Endothelial cell of umbilical vein (primary cell): ENCODE measurements around the gene TMEM125. TPM values are rescaled to one million over a fixed set of nuclear protein-coding genes. Genes with fewer than 3 reads are reported as not detected.

Experiments
- BruUV-seq: library from RNA; stranded (reverse); fragments of 400-500 nt; replicated peaks from 2 replicates; lab custom pipeline; 2021; lab: Mats Ljungman, UMichigan
- CTCF ChIA-PET: fragments of 300-600, 350-600 bp; sonication (Branson Sonifier 250); formaldehyde crosslinking; loops from one replicate; lab custom pipeline; 2021; ENCODE audit warnings: antibody characterized with exemption, inconsistent platforms; lab: Charles Lee
- POLR2A ChIA-PET: fragments of 300-600, 350-600 bp; sonication (Branson Sonifier 250); formaldehyde crosslinking; loops from one replicate; lab custom pipeline; 2021; ENCODE audit warnings: antibody characterized with exemption, inconsistent platforms; lab: Charles Lee
- DNase-seq: peaks from one replicate; pipeline ENCODE4 v3.0.0-alpha.2; 2011; ENCODE audit warnings: low read depth, low spot score
- FAIRE-seq: peaks from 2 replicates; lab custom pipeline; 2011; peaks lifted over from hg19 to GRCh38; lab: Jason Lieb, UNC
- H2AFZ ChIP-seq: 2 replicates; pipeline ENCODE4 v1.6.0; 2012; ENCODE audit warnings: low read depth, low read length, control low read depth, inconsistent platforms
- H3K27ac ChIP-seq: 2 replicates; pipeline ENCODE4 v1.5.1; 2011; ENCODE audit warnings: low read depth, mild to moderate bottlenecking, control low read depth, low read length, moderate library complexity; ENCODE audit not compliant: insufficient read depth
- H3K27me3 ChIP-seq, 2 experiments: 2 replicates each; pipeline versions ENCODE4 v1.6.0 to v1.6.1; 2011; ENCODE audit warnings: low read length in 2 of 2, mixed read lengths in 1 of 2; ENCODE audit not compliant: control insufficient read depth in 2 of 2, insufficient read depth in 2 of 2
- H3K36me3 ChIP-seq, 2 experiments: 2 replicates in 1 of 2; 3 replicates in 1 of 2; pipeline ENCODE4 v1.5.1; 2011; ENCODE audit warnings: low read length in 2 of 2, mild to moderate bottlenecking in 1 of 2, moderate library complexity in 1 of 2; ENCODE audit not compliant: control insufficient read depth in 2 of 2, insufficient read depth in 2 of 2; ENCODE audit errors: extremely low read depth in 1 of 2
- H3K4me1 ChIP-seq: 3 replicates; pipeline ENCODE4 v1.5.1; 2011; ENCODE audit warnings: mild to moderate bottlenecking, low read length; ENCODE audit not compliant: control insufficient read depth, insufficient read depth; ENCODE audit errors: extremely low read depth
- H3K4me2 ChIP-seq: 2 replicates; pipeline ENCODE4 v1.6.1; 2011; ENCODE audit warnings: low read length, control low read depth, mixed read lengths; ENCODE audit not compliant: insufficient read depth
- H3K4me3 ChIP-seq, 3 experiments: fragments of 200-600 bp in 1 of 3; sonication (generic), shearing (Covaris generic) in 1 of 3; replicated peaks in 1 of 3; 2 replicates each; pipeline ENCODE4 v1.5.1; 2011 to 2016; ENCODE audit warnings: control low read depth in 3 of 3, low read length in 3 of 3, mild to moderate bottlenecking in 2 of 3, inconsistent platforms in 1 of 3, low read depth in 1 of 3, moderate library complexity in 1 of 3; ENCODE audit not compliant: insufficient read depth in 1 of 3
- H3K79me2 ChIP-seq: 2 replicates; pipeline ENCODE4 v1.6.0; 2012; ENCODE audit warnings: low read length, inconsistent platforms; ENCODE audit not compliant: control insufficient read depth, insufficient read depth
- H3K9ac ChIP-seq: replicated peaks from 2 replicates; pipeline ENCODE3; 2011; ENCODE audit warnings: low read length, control low read depth; ENCODE audit not compliant: insufficient read depth; ENCODE audit errors: extremely low read depth
- H3K9me1 ChIP-seq: replicated peaks from 3 replicates; pipeline ENCODE4 v1.6.0; 2011; ENCODE audit warnings: mild to moderate bottlenecking, low read length; ENCODE audit not compliant: control insufficient read depth, insufficient read depth; ENCODE audit errors: extremely low read depth
- H3K9me3 ChIP-seq: replicated peaks from 2 replicates; pipeline ENCODE4 v1.5.1; 2012; ENCODE audit warnings: low read length, inconsistent platforms; ENCODE audit not compliant: control insufficient read depth, insufficient read depth
- H4K20me1 ChIP-seq: replicated peaks from 2 replicates; pipeline ENCODE3; 2011; ENCODE audit warnings: mild to moderate bottlenecking, low read length; ENCODE audit not compliant: control insufficient read depth, insufficient read depth; ENCODE audit errors: extremely low read depth
- CTCF ChIP-seq, 2 donors: IDR thresholded peaks; 1 replicate in 1 of 2; 2 replicates in 1 of 2; pipeline ENCODE4 v1.5.1; 2011; ENCODE audit warnings: low read length in 2 of 2, mild to moderate bottlenecking in 2 of 2, moderate library complexity in 2 of 2, control low read depth in 1 of 2, inconsistent platforms in 1 of 2, low read depth in 1 of 2; ENCODE audit not compliant: insufficient read depth in 1 of 2; ENCODE audit errors: extremely low read depth in 1 of 2
- EZH2 ChIP-seq: IDR thresholded peaks from 2 replicates; pipeline ENCODE4 v1.6.1; 2012; ENCODE audit warnings: borderline replicate concordance, low read depth, mild to moderate bottlenecking, moderate library complexity, low read length, inconsistent platforms; ENCODE audit not compliant: severe bottlenecking
- FOS ChIP-seq: IDR thresholded peaks from 2 replicates; pipeline ENCODE4 v1.6.1; 2011; ENCODE audit warnings: mild to moderate bottlenecking, low read length, moderate library complexity, borderline replicate concordance; ENCODE audit not compliant: insufficient read depth
- GATA2 ChIP-seq: IDR thresholded peaks from 2 replicates; pipeline ENCODE4 v1.7.0; 2011; ENCODE audit warnings: low read depth, mild to moderate bottlenecking, moderate library complexity, mixed read lengths, low read length; ENCODE audit not compliant: insufficient read length, insufficient read depth
- JUN ChIP-seq: IDR thresholded peaks from 2 replicates; pipeline ENCODE4 v1.6.1; 2011; ENCODE audit warnings: borderline replicate concordance, low read depth; ENCODE audit not compliant: insufficient read length, insufficient read depth
- MYC ChIP-seq: IDR thresholded peaks from one replicate; pipeline ENCODE4 v1.6.1; 2011; ENCODE audit warnings: mild to moderate bottlenecking, low read depth, low read length
- POLR2A ChIP-seq: IDR thresholded peaks from 2 replicates; pipeline ENCODE4 v1.6.1; 2012; ENCODE audit warnings: low read depth, mild to moderate bottlenecking, control low read depth, low read length
- POLR2AphosphoS5 ChIP-seq: IDR thresholded peaks from 2 replicates; pipeline ENCODE4 v1.6.1; 2012; ENCODE audit warnings: low read depth, mild to moderate bottlenecking, control low read depth, low read length, moderate library complexity; ENCODE audit not compliant: insufficient read depth
- dilution Hi-C: fragments of 300-500 bp; cut with MboI; formaldehyde crosslinking; loops from one replicate; pipeline ENCODE4 v1.15.0; 2019; ENCODE audit warnings: low sequenced_read_pairs; ENCODE audit not compliant: extremely low pct_ligation_motif_present
- intact Hi-C: fragments of 100-400 bp; cut with micrococcal nuclease; formaldehyde crosslinking; loops from one replicate; pipeline ENCODE4 v1.10.0; 2022
- polyA plus RNA-seq, 4 experiments: library from polyadenylated mRNA; depleted of rRNA in 3 of 4; stranded (reverse) in 3 of 4; unstranded in 1 of 4; fragments of >200 nt; gene quantifications; 2 replicates each; pipeline versions ENCODE4 v1.2.1 to v1.2.3, GENCODE V29; 2011 to 2012; ENCODE audit warnings: missing spikeins in 1 of 4
- total RNA-seq: library from RNA; stranded (reverse); gene quantifications from 2 replicates; pipeline ENCODE4 v1.2.3, GENCODE V29; 2021
- TF ChIP-seq, protein P1 (sequence below): IDR thresholded peaks from 2 replicates; pipeline ENCODE4 v1.6.1; 2011; ENCODE audit not compliant: insufficient read depth, insufficient read length

TMEM125 gene
- total and polyA plus RNA-seq, 2 donors (not counting 3 experiments of a cell fraction or from before 2014, with no cell fraction given) = 0.17 TPM; not detected in 1

- FAIRE-seq (peak; percentile 99), DNase-seq (peak; percentile 94)
- peaks cover 4 to 8% of the 10 kb centered on the region in 2 experiments for H3K36me3 ChIP-seq
These were observed 30.8 kb downstream of the TMEM125 start, which contains the start of gene TIE1 for GRCh38 chr1:43300378-43301094. Gene TIE1, plus strand, starts transcription at chr1:43300982. Its CDS starts 90 bp downstream, at chr1:43301072.

More at GRCh38 chr1:43300378-43301094, 30.8 kb downstream of the TMEM125 start, which contains the start of gene TIE1:
- Histone ChIP-seq H3K4me2 (peak within 1 kb of the TSS; percentile 98), H3K27ac (peak within 1 kb of the TSS; percentile 84), H3K4me3 (peak within 1 kb of the TSS; percentile 47 to 96 (median 76)), H2AFZ (peak within 1 kb of the TSS; percentile 13), H3K9me3 (no peaks in the 10 kb centered on the region), H3K9ac (peak within 1 kb of the TSS; percentile 96), H3K27me3 (no peaks in the 10 kb centered on the region), H4K20me1 (no peaks in the 10 kb centered on the region), H3K4me1 (peaks cover 45% of the 10 kb centered on the region), H3K9me1 (no peaks in the 10 kb centered on the region), H3K79me2 (peaks cover 48% of the 10 kb centered on the region)
- TF ChIP-seq EZH2 = no peak
- TF ChIP-seq, protein P1, sequence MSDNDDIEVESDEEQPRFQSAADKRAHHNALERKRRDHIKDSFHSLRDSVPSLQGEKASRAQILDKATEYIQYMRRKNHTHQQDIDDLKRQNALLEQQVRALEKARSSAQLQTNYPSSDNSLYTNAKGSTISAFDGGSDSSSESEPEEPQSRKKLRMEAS = no peak
- peak; percentile 96 for TF ChIP-seq POLR2AphosphoS5
- no peak for TF ChIP-seq CTCF (IDR thresholded peaks at IDR 0.05; ENCODE audit: extremely low read depth in 1 of 2, insufficient read depth in 1 of 2, low read depth in 1 of 2, low read length in 2 of 2)
- no peak for TF ChIP-seq MYC
- no peak for TF ChIP-seq JUN
- TF ChIP-seq GATA2 = no peak
- TF ChIP-seq FOS = peak; percentile 26
- TF ChIP-seq POLR2A = peak; percentile 98
- intact Hi-C loops (loop anchor here (1.0 to 5.0 kb wide), 6 partner anchors 26 to 172 kb away; partner anchors contain the start of genes CDC20, CFAP57 and EBNA1BP2), dilution Hi-C loops (no loop called here)
- CTCF ChIA-PET = interaction anchor here (1.4 to 1.5 kb wide), 3 partner anchors 29 to 114 kb away, joined by 3 to 7 read pairs (median 7); no protein-coding TSS in a partner anchor
- TSS peak; percentile 67 for BruUV-seq
- POLR2A ChIA-PET = interaction anchor here (0.6 to 1.3 kb wide), 5 partner anchors 9 to 349 kb away, joined by 3 to 10 read pairs (median 4); no protein-coding TSS in a partner anchor
